ENCODE data around the gene PNMA8B.

DNA sequence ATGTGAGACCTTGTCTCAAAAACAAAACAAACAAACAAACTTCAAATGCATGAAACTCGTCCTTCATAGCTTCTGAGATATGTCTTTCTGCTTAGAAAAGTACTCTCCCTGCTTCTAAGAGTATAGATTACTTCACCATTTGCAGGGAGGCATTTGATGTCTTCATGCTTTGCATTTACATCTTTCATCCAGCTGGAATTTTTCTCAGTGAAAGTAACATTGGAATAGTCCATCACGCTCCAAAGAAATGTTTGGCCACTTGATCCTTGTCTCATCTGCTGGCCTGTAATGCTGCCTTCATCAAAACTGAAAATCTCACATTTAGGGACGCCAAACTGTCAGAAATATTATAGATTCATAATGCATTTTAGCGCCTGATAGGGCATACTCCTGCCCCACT is 43.5 kb downstream of the PNMA8B start:
- TF ChIP-seq ISL1 (CRISPR knock-in tag; IDR thresholded peaks at IDR 0.05): no peak
- TF ChIP-seq ZFP3 (CRISPR knock-in tag; IDR thresholded peaks at IDR 0.05): no peak
- TF ChIP-seq, protein P1, sequence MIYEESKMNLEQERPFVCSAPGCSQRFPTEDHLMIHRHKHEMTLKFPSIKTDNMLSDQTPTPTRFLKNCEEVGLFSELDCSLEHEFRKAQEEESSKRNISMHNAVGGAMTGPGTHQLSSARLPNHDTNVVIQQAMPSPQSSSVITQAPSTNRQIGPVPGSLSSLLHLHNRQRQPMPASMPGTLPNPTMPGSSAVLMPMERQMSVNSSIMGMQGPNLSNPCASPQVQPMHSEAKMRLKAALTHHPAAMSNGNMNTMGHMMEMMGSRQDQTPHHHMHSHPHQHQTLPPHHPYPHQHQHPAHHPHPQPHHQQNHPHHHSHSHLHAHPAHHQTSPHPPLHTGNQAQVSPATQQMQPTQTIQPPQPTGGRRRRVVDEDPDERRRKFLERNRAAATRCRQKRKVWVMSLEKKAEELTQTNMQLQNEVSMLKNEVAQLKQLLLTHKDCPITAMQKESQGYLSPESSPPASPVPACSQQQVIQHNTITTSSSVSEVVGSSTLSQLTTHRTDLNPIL (CRISPR knock-in tag; IDR thresholded peaks at IDR 0.05; ENCODE audit: low read depth): no peak
- TF ChIP-seq PPARA (CRISPR knock-in tag; IDR thresholded peaks at IDR 0.05; ENCODE audit: borderline replicate concordance): no peak
- TF ChIP-seq ZC3H10 (CRISPR knock-in tag; IDR thresholded peaks at IDR 0.05): no peak
- TF ChIP-seq RARB (CRISPR knock-in tag; IDR thresholded peaks at IDR 0.05): no peak
- TF ChIP-seq GLIS3 (CRISPR knock-in tag; IDR thresholded peaks at IDR 0.05): no peak
- no peak for TF ChIP-seq ARNTL (CRISPR knock-in tag; IDR thresholded peaks at IDR 0.05; ENCODE audit: borderline replicate concordance, low read depth)
- no peak for TF ChIP-seq TOX (CRISPR knock-in tag; IDR thresholded peaks at IDR 0.05; ENCODE audit: borderline replicate concordance)
